RPMI8226 (cell line): ENCODE results near the gene ATXN2.
"Not testable (repeated sequence)": the region's sequence is repeated elsewhere in the genome, so short reads cannot be mapped to it uniquely, and the experiment has no call there.

Experiments used
- DNase-seq: peaks from one replicate; pipeline ENCODE4 v3.0.0-alpha.2; 2015

Gene ATXN2

DNA sequence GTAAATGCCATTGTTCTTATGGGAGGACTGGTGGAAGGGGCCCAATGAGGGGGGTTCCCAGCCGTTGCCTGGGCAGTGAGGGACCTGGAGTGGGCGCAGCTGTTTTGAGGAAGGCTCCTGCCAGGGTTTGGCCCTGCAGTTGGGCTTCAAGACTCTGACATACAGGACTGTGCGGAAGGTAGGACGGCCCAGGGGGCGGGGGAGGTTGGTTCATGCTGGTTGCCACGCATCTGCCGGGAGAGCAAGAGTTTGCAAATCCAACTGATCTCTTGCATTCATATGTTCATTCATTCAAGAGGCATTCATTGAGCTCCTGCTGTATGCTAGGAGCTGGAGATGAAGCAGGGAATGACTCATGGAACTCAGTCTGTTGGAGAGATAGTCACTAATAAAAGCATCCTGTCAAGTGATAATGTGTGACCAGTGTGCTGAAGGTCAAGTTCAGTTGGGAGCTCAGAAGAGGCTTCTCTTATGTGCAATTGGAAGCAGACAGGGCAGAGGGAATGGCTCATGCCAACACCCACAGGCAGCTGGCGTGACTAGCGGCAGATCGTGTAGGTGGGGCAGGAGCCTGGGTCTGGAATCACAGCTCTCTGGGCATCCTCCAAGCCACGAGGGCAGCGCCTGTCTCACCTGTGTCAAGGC, 185.6 kb downstream of the ATXN2 start:
- no peak for DNase-seq

GRCh38 chr12:111412830-111413441, 186.2 kb downstream of the ATXN2 start:
- DNase-seq = no peak

GRCh38 chr12:111412007-111412829, 186.9 kb downstream of the ATXN2 start:
- DNase-seq = no peak

DNA sequence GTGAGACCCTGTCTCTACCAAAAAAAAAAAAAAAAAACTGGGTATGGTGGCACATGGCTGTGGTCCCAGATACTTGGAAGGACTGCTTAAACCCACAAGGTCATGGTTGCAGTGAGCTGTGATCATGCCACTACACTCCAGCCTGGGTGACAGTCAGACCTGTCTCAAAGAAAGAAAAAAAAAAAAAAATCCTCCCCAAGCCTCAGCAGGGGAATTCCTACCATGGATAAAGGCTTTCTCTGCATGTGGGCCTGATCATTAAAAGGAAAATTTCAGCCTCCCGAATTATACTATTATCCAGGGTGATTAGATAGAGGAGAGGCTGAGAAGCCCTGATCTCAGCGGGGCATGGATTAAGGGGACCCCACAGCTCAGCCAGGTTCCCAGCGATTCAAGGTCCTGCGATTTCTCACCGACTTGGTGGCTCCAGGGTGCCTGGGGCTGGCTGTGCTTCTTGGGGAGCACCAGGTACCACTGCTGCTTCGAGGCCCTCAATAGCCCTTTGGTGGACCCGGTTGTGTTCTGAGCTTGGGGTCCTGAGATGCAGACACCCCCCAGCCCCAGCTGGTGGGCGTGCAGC, 187.8 kb downstream of the ATXN2 start:
- DNase-seq = no peak

- no peak for DNase-seq
Observed at GRCh38 chr12:111410431-111411184, 188.5 kb downstream of the ATXN2 start.

DNA sequence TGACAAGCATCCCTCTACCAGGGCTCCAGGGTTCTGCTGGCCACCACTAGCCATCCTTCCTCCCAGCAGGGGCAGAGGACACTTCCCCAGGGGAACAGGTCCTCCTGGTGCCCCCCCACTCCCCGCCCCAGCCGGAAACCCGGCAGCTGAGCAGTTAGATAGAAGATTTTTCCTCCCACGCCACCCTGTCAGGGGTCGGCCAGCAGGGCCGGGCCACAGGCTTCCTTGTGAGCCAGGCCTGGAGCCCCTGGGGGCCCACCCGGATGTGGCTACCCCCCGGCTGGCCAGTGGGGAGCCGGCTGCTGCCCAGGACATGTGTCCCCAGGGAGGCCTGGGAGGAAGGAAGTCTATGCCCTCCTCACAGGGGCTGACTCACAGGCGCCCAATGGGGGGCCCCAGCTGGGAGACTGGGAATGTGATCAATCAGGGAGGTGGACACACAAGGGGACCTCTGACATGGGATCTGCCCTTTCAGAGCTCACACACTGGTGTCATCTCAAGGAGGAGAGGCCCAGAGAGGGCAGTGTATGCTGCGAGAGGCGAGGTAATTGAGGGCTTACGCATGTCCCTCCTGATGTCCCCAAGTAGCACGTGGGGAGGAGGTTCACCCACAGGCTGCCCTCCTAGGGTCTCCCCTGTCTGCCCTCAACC, 189.2 kb downstream of the ATXN2 start:
- no peak for DNase-seq

DNA sequence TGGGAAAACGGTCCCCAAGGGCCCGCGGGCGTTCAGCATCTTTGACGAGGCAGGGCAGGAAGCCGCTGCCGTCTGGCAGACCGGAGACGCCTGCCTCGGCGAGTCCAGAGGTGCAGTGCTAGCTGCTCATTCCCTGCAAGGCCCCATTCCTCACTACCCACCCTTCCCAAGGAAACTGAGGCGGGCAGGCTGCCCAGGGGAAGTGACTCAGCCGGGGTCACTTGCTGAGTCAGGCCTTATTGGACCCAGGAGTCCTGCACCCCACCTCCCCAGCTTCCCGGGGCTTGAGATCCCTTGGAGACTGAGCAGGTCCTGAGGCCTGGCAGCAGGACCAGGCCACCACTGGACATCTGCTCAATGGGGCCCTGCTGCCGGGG, 189.7 kb downstream of the ATXN2 start:
- no peak for DNase-seq

DNA sequence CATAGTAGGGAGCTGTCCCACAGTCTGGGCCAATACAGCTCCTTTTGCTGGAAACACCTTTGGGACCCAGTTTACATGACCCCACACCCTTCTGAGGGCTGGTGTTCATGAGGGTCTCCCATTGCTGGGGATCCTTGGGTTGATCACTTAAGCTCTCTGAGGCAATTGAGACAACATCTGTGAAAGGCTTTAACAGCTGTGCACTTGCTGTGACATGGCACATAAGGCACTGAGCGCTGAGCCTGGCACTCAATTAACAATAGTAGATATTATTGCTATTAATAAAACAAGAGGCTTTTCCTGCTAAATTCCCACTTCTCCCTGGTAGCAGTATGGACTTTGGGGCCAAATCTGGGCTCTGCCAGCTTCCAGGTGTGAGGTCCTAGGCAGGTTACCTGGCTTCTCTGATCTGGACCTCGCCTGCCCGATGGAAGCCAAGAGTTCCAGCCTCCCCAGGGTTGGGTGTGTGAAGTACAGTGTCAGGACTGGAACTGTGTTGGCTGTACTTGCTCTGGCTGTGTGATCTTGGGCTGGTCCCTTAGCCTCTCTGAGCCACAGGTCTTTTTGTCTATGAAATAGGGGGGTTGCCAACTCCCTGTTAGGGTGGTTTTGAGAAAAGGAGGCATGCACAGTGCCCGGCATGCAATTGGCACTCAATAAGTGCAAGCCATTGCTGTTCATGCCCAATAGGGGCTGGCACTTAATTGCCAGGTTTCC, 190.3 kb downstream of the ATXN2 start:
- no peak for DNase-seq

- no peak for DNase-seq
Observed at GRCh38 chr12:111408116-111408440, 191.0 kb downstream of the ATXN2 start.

- no peak for DNase-seq
Observed at GRCh38 chr12:111407377-111408115, 191.6 kb downstream of the ATXN2 start.

- DNase-seq = peak; percentile 20
Observed at GRCh38 chr12:111406474-111407376, 192.4 kb downstream of the ATXN2 start.

DNA sequence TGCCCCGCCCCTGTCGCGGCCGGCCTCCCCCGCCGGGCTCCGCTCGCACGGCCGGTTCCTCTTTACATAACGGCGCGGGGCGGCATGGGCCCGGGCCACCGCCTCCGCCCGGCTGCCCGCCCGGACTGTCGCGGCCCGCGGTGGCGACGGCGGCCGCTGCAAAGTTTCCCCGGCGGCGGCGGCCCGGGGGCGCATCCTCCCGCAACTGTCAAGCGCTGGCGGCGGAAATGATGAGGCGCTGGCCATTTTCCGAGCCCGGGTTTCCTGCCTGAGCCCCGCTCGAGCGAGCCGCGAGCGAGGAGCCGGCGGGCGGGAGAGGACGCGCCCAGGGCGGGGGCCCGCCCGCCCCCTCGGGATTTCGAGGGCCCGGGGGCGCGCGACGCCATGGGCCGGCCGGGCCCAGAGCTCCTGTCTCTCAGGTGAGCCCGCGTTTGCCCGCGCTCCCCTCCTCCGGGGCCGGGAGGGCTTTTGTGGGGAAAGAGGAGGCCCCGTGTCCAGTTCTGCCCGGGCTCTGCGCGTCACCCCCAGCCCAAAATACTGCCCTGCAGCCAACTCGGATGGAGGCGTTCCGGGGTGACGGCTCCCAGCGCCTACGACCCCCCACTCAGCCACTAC, 193.1 kb downstream of the ATXN2 start, which contains the start of gene SH2B3:
Gene SH2B3, plus strand, starts transcription at position 65 of the 615 bp plus-strand sequence. CDS start 12,223 bp downstream, outside the sequence.
- DNase-seq = no peak

GRCh38 chr12:111405149-111405858, 193.8 kb downstream of the ATXN2 start:
- peak; percentile 96 for DNase-seq

GRCh38 chr12:111404362-111405148, 194.6 kb downstream of the ATXN2 start:
- DNase-seq = peak; percentile 20

DNA sequence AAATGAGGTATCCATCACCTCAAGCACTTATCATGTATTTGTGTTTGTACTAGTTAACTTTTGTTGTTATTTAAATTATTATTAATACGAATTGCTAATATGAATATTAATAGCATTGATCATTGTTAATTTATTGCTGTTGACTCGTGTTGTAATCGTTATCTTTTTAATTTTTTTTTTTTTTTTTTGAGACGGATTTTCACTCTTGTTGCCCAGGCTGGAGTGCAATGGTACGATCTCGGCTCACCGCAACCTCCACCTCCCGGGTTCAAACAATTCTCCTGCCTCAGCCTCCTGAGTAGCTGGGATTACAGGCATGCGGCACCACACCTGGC, 196.7 kb downstream of the ATXN2 start:
- DNase-seq = not testable (repeated sequence)
